ENCODE results near the gene CSTF1.

Gene CSTF1

DNA sequence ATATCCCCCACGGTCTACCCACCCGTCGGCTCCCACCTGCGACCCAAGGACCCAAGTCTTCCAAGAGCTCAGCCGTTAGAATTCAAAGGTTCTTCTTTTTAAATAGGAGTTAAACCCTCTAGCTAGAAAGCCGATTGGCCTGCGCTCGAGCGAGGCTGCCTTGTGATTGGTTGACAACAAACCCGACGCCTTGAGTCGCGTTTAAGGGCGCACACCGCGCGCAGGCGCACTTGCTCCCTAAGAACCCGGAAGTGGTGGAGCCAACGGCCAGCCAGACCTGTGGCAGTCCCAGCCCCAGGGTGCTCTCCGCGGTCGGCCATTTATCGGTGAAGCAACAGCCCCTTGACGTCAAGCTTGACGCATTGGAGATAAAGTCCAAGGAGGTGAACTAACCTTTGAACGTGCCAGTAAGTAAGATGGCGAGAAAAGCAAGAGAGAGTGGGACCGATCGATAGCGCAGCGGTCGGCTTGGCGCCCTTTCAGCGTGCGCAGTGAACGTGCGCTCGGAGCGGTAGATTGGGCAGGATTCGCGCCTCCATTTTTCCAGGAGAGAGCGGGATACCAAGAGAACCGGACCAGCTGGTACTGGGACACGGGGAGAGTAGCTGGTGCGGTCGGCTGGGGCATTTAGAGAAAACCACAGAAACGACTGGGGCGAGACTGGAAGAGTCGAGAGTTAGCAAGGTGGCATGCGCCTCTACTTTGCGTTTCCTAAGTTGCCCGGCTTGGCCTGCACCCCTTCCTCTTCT lies at the start of gene CSTF1, which contains the start of gene AURKA:
Gene CSTF1, plus strand, starts transcription at position 514 of the 749 bp plus-strand sequence. CDS start 2,908 bp downstream, outside the sequence.
Gene AURKA, minus strand, starts transcription at position 84 of the 749 bp plus-strand sequence. CDS start 4,018 bp downstream, outside the sequence.
- peak; percentile 99 for DNase-seq

DNA sequence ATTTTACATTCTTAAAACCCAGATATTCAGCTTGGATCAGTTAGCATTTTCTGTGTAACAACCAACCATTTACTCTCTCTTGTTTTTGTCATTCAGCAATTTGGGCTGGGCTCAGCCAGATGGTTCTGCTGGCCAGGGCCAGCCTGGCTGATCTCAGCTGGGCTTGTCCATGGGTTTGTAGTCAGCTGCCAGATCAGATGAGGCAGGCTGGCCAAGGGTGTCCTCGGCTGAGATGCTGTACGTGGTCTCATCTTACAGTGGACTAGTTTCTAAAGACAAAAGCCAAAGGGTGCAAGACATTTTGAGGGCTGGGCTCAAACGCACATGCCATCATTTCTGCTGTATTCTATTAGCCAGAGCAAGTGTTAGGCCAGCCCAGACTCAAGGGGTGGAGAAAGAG lies 49.7 kb upstream of the CSTF1 start:
- no peak for DNase-seq

DNA sequence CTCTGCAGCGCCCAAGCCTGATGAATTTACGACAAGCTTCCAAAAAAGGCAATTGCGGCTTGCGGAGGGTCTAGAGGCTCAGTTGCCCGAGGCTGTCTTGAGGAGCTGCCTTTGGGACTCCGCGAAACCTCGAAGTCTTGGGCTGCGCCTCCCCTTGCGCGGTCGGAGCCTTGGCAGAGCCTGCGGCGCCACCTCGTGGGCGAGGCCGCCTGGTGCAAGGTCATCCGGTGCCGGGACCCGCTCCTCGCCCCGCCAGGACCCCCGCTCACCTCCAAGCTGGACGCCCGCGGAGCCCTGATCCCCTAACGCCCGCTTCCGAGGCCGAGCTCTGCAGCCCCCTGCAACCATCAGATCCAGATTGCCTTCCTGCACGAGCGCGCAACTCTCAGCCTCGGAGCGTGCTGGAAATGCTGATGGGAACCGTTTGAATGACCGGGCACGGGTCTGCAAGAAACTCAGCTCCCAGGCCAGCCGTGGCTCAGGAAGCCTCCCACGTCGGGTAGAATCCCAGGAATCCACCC lies 48.5 kb upstream of the CSTF1 start:
- no peak for DNase-seq

DNA sequence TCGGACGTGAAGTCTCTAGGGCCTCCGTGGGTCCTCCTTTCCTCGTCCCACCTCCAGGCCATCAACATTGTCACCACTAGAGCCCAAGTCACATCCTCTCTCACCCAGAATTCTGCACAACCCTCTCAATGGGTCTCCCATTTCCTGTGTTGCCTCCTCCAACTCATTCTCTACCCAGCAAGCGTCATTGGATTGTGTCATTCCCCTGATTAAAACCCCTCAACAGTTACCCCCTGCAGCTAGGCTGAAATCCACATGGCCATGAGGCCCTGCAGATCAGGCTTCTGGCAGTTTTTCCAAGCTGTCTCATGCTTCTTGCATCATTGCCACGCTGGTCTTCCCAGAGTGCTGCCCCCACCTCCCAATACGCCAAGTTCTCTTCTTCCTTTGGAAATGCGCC lies 46.5 kb upstream of the CSTF1 start:
- no peak for DNase-seq

DNA sequence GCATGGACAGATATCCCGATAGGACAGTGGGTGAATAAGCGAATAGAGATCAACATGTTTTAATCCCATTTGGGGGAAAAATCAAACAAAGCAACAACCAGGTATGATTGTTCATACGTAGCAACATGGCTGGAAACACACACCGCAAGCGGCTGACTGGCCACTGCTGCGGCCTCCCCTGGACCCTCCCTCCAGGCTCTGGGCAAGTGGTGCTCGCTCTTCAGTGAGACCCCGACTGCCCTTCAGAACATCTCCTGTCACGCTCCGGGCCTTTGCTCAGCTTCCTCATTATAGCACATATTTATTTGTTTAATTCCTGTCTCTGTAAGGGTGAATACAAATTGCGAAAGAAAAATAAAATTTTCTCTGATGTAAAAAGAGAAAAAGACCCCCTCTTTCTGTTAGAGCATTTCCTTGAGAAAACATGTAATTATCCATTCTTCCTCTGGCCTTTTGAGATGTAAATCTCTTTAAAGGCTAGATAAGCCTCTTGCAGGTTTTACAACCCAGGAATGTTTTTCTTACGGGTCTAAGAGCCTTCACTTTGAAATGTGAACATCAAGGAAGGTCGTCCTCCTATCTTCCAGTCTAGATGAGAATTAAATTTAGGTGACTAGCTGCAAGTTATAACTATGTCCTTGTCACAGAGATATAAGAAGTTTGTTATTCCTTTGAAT lies 44.7 kb upstream of the CSTF1 start:
- DNase-seq = no peak

DNA sequence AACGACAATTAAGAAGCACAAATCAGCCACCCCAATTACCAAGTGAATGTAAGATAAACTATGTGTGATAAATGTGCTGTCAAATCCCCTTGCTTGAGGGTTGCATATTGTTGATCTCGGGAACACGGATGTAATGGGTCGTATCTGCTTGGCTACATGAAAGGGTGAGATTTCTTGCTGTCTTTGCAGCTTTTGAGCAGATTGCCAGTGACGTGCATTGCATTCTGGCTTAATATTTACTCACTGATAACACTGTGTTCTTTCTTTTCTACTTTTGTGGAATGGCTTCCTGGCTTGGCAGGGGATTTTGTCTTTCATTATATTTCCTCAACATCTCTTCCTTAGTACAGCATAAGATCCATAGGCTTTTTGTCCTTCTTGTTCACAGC lies 44.1 kb upstream of the CSTF1 start:
- DNase-seq = no peak

DNA sequence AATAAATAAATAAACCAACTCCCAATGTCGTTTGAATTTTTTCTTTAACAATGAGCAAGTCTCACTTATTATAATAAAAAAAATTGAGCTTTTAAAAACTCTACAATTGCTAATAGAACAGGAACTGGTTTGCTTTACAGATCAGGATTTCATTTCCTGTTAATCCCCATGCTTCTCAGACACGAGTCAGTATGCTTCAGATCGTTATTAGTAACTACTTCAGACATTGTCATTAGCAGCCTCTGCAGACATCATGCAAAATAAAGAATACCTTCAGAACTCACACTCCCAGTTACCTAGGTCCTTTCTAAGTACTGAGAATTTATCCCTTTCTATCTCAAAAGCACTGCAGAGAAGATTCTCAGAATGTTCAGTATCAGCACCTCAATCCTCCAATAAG lies 43.7 kb upstream of the CSTF1 start:
- no peak for DNase-seq

GRCh38 chr20:56350842-56351241 lies 41.6 kb upstream of the CSTF1 start:
- DNase-seq = no peak

DNA sequence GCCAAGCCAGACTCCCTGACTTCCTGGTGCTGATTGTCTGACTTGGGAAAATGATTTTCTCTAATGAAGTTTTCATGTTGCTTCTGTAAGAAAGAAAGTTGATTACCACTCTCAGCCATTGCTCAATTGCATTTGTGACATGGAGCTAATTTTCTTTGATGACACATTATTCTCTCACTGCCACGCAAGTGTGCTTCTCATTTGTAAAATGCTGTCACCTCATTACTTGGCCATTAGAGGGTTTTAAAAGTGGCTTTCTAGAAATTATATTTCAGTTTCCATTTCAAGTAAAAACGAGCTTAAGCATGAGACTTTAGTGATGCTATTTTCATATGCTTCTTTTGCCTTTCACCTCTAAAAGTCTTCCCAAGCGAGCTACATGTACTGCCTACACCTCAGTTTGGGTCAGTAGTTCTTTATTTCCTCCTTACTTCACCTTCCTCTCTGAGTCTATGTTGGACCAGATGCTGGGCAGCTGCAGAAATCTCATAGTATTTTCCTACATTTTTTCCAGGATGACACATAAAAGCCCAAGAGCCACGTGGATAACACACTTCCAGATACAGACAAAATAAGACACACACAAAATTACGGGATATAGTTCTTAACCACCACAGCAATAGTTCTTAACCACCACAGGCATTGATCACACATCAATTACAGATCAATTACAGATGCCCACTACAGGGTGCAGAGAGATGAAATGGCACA lies 39.9 kb upstream of the CSTF1 start:
- no peak for DNase-seq

- DNase-seq = no peak
Observed at GRCh38 chr20:56353356-56353755, 39.1 kb upstream of the CSTF1 start.

DNA sequence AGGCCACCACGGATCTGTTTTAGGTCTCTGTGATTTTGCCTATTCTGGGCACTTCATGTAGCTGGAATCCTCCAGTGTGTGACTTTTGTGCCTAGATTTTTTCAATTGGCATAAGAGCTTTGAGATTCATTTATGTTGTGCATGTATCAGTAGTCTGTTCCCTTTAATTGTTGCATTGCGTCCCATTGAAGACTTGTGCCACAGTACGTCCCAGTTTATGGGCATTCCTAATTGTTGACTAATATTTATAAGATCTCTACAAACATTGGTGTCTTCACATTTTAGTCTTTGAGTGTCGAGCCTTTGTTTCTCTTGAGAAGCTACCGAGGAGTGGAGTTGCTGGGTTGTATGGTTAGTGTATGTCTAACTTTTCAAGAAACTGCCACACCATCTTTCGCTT lies 34.4 kb upstream of the CSTF1 start:
- DNase-seq = no peak

- peak; percentile 56 for DNase-seq
Observed at GRCh38 chr20:56358600-56359211, 33.7 kb upstream of the CSTF1 start, which contains the start of gene FAM210B. Gene FAM210B, plus strand, starts transcription at chr20:56358974. Its CDS starts 32 bp downstream, at chr20:56359006.

DNA sequence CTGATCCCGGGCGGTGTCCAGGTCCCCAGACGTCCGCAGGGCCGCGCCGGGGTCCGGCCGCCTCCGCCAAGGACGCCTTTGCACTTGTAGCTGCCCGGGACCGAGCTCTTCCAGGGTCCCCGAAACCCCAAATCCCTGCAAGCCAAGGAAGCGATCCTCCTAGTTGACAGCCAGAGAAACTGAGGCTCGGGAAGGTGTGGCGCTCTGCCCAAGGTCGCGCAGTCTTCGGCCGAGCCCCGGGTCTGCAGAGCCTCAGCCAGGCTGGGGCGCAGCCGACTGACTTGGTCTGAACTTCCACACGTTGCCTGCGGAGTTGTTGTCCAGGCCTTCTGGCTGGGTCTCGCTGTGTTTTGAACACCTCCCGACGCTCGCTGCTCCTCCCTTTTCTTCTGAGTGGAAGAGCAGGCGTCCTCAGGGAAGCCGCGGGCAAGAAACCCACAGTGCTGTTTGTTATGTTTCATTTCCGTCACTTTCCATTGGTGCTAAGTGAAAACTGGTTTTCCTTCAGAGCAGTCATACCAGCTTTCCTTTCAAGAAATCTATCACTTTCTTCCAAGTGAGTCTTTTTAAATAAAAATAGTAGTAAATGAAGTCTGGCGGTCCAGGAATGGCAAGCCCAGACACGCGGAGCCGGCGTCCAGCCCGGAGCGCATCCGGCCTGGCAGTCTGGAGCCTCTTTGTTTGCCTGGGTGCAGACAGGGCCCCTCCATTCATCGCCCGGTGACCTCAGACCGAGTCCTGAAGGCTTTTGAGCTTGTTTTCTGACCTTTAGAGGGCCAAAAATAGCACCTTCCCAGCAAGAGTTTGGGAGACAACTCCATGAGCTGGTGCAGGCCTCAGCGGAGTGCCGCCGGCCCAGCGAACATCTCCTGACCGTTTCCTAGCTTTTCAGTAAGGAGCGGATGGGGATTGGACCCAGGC lies 33.0 kb upstream of the CSTF1 start:
- no peak for DNase-seq

DNA sequence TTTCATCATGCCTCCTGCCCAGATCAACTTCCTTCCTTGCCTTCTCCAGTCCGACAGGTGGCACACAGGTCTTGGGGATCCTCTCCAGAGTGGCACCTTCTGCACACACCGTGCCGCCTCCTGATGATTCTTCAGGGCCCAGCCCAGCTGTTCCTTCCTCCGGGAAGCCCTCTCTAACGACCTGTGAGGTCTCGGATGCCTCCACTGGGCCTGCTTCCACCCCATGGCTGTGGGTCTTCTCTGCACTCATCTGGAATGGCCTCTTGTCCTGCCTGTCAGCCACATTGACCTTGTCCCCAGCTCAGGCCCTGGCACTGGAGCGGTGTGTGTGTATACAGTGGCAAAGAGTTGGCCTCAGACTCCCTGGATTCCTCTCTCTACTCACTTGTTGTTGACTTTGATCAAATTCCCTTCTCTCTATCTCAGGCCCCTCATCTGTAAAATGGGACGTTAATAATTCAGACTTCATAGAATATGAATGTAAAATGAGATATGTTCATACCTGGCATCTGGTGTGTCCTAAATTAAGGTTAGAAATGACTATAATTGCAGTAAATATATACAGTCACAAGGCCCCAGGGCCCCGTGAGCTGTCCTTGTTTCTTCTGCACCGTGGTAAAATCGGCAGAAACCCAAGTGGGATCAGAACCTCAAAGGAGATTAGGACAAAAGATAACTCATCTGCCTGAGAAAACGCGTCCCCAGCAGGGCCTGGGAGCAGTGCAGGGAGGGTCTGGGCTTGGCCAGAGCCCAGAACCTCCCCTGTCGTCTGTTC lies 32.1 kb upstream of the CSTF1 start:
- DNase-seq = no peak

GRCh38 chr20:56360908-56361205 lies 31.6 kb upstream of the CSTF1 start:
- DNase-seq = no peak

GRCh38 chr20:56361900-56362299 lies 30.5 kb upstream of the CSTF1 start:
- DNase-seq = no peak

DNA sequence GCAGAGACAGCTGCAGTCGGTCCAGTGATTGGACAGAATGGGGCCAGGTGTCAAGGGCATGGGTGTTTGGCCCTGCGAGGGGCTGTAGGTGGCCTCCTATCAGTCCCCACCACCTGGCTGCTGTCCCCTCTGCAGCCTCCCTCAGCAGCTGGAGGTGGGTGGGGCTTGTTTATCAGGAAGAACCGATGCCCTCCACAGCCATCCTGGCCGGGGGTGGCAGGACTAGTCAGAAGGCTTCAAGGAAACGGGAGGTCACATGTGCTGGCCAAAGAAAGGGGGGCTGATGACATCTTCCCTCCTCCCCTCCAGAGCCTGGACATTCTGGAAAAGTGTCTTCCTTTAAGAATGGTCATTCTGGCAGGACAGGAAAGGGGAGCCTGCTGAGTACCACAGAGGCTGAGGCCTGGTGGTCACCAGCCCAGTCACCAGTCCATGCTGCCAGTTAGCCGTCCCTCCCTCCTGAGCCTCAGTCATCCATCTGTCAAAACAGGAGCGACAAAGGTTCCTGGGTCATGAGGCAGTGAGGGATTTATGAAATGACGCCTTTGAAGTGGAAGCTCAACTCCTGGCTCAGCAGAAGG lies 29.5 kb upstream of the CSTF1 start:
- no peak for DNase-seq

- DNase-seq = no peak
Observed at GRCh38 chr20:56363491-56363890, 29.0 kb upstream of the CSTF1 start.

DNA sequence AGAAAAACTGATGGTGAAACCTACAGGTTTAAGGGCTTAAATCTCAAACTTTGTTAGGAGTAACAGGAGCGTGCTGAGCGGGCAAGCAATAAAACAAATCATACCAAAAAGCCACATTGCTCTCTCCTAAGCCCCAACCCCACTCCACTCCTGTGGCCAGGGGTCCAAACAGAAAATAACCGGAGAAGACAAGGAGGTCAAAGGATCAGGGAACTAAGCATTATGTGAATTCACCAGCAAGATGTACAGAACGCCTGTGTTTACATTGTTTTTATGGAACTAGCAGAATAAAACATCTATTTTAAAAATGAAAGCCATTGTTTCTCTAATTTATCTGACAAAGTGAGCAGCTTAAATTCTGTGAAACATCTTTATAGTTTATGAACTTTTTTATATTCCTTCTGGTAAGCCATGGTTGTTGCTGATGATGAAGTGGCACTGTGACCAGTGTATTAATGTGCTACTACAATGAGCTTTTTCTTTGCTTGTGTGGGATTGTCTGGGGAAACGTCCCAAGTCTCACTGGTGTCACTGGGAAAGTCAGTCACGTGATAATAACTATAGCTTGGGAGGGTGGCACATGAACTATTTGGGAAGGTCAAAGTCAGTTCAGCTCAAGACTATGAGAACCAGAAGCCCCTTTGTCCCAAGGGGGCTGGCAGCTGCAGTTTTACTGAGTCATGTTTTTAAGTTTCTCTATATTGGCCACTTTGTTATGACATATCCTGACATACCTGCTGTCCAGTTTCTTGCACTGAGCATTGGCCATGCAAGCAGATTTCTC lies 23.9 kb upstream of the CSTF1 start:
- no peak for DNase-seq

- no peak for DNase-seq
Observed at GRCh38 chr20:56369179-56369578, 23.3 kb upstream of the CSTF1 start.
